Camera-type eye (tissue), 1 donor: ENCODE measurements around the gene DMXL2. TPM values are rescaled to one million over a fixed set of nuclear protein-coding genes. Genes with fewer than 3 reads are reported as not detected.

Source experiments
- total RNA-seq: library from RNA; depleted of rRNA; stranded (reverse); fragments of >200 nt; gene quantifications from one replicate; pipeline ENCODE4 v1.2.3, GENCODE V29; 2014

The DMXL2 gene
- 162 TPM for total RNA-seq

GRCh38 chr15:51622604-51623370 lies at the start of gene DMXL2:
DMXL2 (minus strand) TSS chr15:51622771; CDS start chr15:51622545, 226 bp downstream.

Other genes starting within 250 kb of the DMXL2 start
- 36.4 TPM for gene SCG3, start 58.7 kb upstream of the DMXL2 start, total RNA-seq
- 11.4 TPM for gene LYSMD2, start 114.9 kb upstream of the DMXL2 start, total RNA-seq
- gene TMOD2, start 128.8 kb upstream of the DMXL2 start, total RNA-seq: 54.2 TPM
- 33.8 TPM for gene TMOD3, start 206.9 kb upstream of the DMXL2 start, total RNA-seq